RCC 7860 (cell line): ENCODE measurements around the gene SOBP.

Experiments
- DNase-seq: peaks from one replicate; pipeline ENCODE4 v3.0.0-alpha.2; 2015; ENCODE audit warnings: low spot score
- FAIRE-seq: peaks from 2 replicates; lab custom pipeline; 2012; peaks lifted over from hg19 to GRCh38; lab: Jason Lieb, UNC

The SOBP gene

GRCh38 chr6:107612762-107613415, 123.0 kb downstream of the SOBP start:
- FAIRE-seq (no peak), DNase-seq (no peak)

GRCh38 chr6:107613651-107614379, 123.9 kb downstream of the SOBP start:
- no peak for DNase-seq
- no peak for FAIRE-seq

- no peak for DNase-seq
- FAIRE-seq = no peak
These were observed 124.9 kb downstream of the SOBP start for GRCh38 chr6:107614828-107615227.

GRCh38 chr6:107616775-107617174, 126.9 kb downstream of the SOBP start:
- DNase-seq = no peak
- no peak for FAIRE-seq

- FAIRE-seq (no peak), DNase-seq (no peak)
These were observed 127.5 kb downstream of the SOBP start for GRCh38 chr6:107617341-107617932.

- no peak for FAIRE-seq
- DNase-seq = no peak
These were observed 128.8 kb downstream of the SOBP start for GRCh38 chr6:107618672-107619071.

GRCh38 chr6:107620732-107621131, 130.8 kb downstream of the SOBP start:
- DNase-seq (no peak), FAIRE-seq (no peak)

- FAIRE-seq (no peak), DNase-seq (no peak)
These were observed 131.5 kb downstream of the SOBP start for GRCh38 chr6:107621229-107621937.

- FAIRE-seq (no peak), DNase-seq (no peak)
These were observed 132.4 kb downstream of the SOBP start for GRCh38 chr6:107622269-107622668.

- DNase-seq (no peak), FAIRE-seq (no peak)
These were observed 134.1 kb downstream of the SOBP start for GRCh38 chr6:107624050-107624449.

- no peak for FAIRE-seq
- no peak for DNase-seq
These were observed 134.6 kb downstream of the SOBP start for GRCh38 chr6:107624541-107624940.

- no peak for DNase-seq
- no peak for FAIRE-seq
These were observed 135.3 kb downstream of the SOBP start for GRCh38 chr6:107625264-107625663.

GRCh38 chr6:107626645-107627044, 136.7 kb downstream of the SOBP start:
- FAIRE-seq = no peak

GRCh38 chr6:107627969-107628368, 138.1 kb downstream of the SOBP start:
- no peak for DNase-seq
- no peak for FAIRE-seq

More at GRCh38 chr6:107626645-107627044, 136.7 kb downstream of the SOBP start:
- DNase-seq = no peak

GRCh38 chr6:107628878-107629277, 139.0 kb downstream of the SOBP start:
- FAIRE-seq (no peak), DNase-seq (no peak)

GRCh38 chr6:107629548-107630129, 139.7 kb downstream of the SOBP start:
- no peak for DNase-seq

GRCh38 chr6:107630348-107630977, 140.5 kb downstream of the SOBP start:
- FAIRE-seq (no peak), DNase-seq (no peak)

More at GRCh38 chr6:107629548-107630129, 139.7 kb downstream of the SOBP start:
- FAIRE-seq = no peak

GRCh38 chr6:107632381-107633136, 142.6 kb downstream of the SOBP start:
- DNase-seq = no peak
- FAIRE-seq = no peak

- no peak for FAIRE-seq
- no peak for DNase-seq
These were observed 143.9 kb downstream of the SOBP start for GRCh38 chr6:107633680-107634323.
